T-helper 1 cell (primary cell): ENCODE data around the gene OTOL1.
"Not testable (repeated sequence)": the region's sequence is repeated elsewhere in the genome, so short reads cannot be mapped to it uniquely, and the experiment has no call there.

Experiments
- DNase-seq, 5 donors: peaks; one replicate each; pipeline ENCODE4 v3.0.0-alpha.2; 2012 to 2020
- total RNA-seq, 4 donors: gene quantifications; one replicate each; lab custom pipeline; 2026; lab: John Stamatoyannopoulos, UW

The OTOL1 gene
- 0 reads per million in 4 donors for total RNA-seq

- DNase-seq: no peak
Observed at GRCh38 chr3:161496508-161496907, at the start of gene OTOL1. TSS of gene OTOL1 (plus strand) at chr3:161496808. CDS start at chr3:161496808, 0 bp downstream.

GRCh38 chr3:161449785-161450184 lies 46.8 kb upstream of the OTOL1 start:
- DNase-seq: no peak

- DNase-seq: no peak
Observed at GRCh38 chr3:161452179-161452578, 44.4 kb upstream of the OTOL1 start.

- DNase-seq: no peak
Observed at GRCh38 chr3:161454615-161455014, 42.0 kb upstream of the OTOL1 start.

GRCh38 chr3:161455962-161456361 lies 40.6 kb upstream of the OTOL1 start:
- DNase-seq: no peak

- no peak for DNase-seq
Observed at GRCh38 chr3:161462138-161462537, 34.5 kb upstream of the OTOL1 start.

- no peak for DNase-seq
Observed at GRCh38 chr3:161471211-161471610, 25.4 kb upstream of the OTOL1 start.

- DNase-seq: no peak
Observed at GRCh38 chr3:161474139-161474538, 22.5 kb upstream of the OTOL1 start.

GRCh38 chr3:161474741-161475140 lies 21.9 kb upstream of the OTOL1 start:
- no peak for DNase-seq

- DNase-seq: no peak
Observed at GRCh38 chr3:161475206-161475605, 21.4 kb upstream of the OTOL1 start.

- DNase-seq: no peak
Observed at GRCh38 chr3:161475905-161476304, 20.7 kb upstream of the OTOL1 start.

- no peak for DNase-seq
Observed at GRCh38 chr3:161484226-161484625, 12.4 kb upstream of the OTOL1 start.

- DNase-seq: not testable (repeated sequence)
Observed at GRCh38 chr3:161488284-161488683, 8.3 kb upstream of the OTOL1 start.

- no peak for DNase-seq
Observed at GRCh38 chr3:161489395-161489794, 7.2 kb upstream of the OTOL1 start.

- not testable (repeated sequence) for DNase-seq
Observed at GRCh38 chr3:161490845-161491244, 5.8 kb upstream of the OTOL1 start.

GRCh38 chr3:161498259-161498921 lies 1.8 kb downstream of the OTOL1 start:
- no peak for DNase-seq

GRCh38 chr3:161500068-161500796 lies 3.6 kb downstream of the OTOL1 start:
- DNase-seq: no peak

- no peak for DNase-seq
Observed at GRCh38 chr3:161503271-161503670, 6.7 kb downstream of the OTOL1 start.

- DNase-seq: no peak
Observed at GRCh38 chr3:161508852-161509477, 12.4 kb downstream of the OTOL1 start.

- no peak for DNase-seq
Observed at GRCh38 chr3:161510510-161511260, 14.1 kb downstream of the OTOL1 start.

GRCh38 chr3:161523916-161524315 lies 27.3 kb downstream of the OTOL1 start:
- DNase-seq: no peak

GRCh38 chr3:161531930-161532329 lies 35.3 kb downstream of the OTOL1 start:
- no peak for DNase-seq

- DNase-seq: no peak
Observed at GRCh38 chr3:161540594-161540993, 44.0 kb downstream of the OTOL1 start.
